Loucy (cell line): ENCODE measurements around the gene GPN1.

ENCODE experiments used
- H2AFZ ChIP-seq: fragments of 200-600 bp; sonication (generic); 2 replicates; pipeline ENCODE4 v1.6.0; 2016; ENCODE audit warnings: antibody characterized with exemption, mild to moderate bottlenecking, low read length, moderate library complexity
- H3F3A ChIP-seq: fragments of 200-600 bp; 2 replicates; pipeline ENCODE4 v1.6.0; 2016; ENCODE audit warnings: antibody characterized with exemption, low read depth, mild to moderate bottlenecking
- H3K27me3 ChIP-seq: fragments of 200-600 bp; sonication (generic); 2 replicates; pipeline ENCODE4 v1.6.1; 2014; ENCODE audit warnings: low read length, mild to moderate bottlenecking; ENCODE audit not compliant: insufficient read depth, poor library complexity, severe bottlenecking
- H3K36me3 ChIP-seq: fragments of 200-600 bp; sonication (generic); 2 replicates; pipeline ENCODE4 v1.6.1; 2016; ENCODE audit warnings: low read length; ENCODE audit not compliant: insufficient read depth
- H3K4me1 ChIP-seq: fragments of 200-600 bp; sonication (generic); 2 replicates; pipeline ENCODE4 v1.5.1; 2014; ENCODE audit warnings: low read length, mild to moderate bottlenecking; ENCODE audit not compliant: insufficient read depth, poor library complexity, severe bottlenecking
- H3K4me2 ChIP-seq: fragments of 200-600 bp; sonication (generic); 2 replicates; pipeline ENCODE4 v1.6.0; 2014; ENCODE audit warnings: antibody characterized with exemption, low read length, low read depth, mild to moderate bottlenecking; ENCODE audit not compliant: poor library complexity, severe bottlenecking
- H3K4me3 ChIP-seq: fragments of 200-600 bp; sonication (generic); 2 replicates; pipeline ENCODE4 v1.5.1; 2014; ENCODE audit warnings: low read length, mild to moderate bottlenecking, mixed read lengths; ENCODE audit not compliant: poor library complexity, severe bottlenecking
- H3K79me2 ChIP-seq: fragments of 200-600 bp; sonication (generic); 2 replicates; pipeline ENCODE4 v1.6.1; 2014; ENCODE audit warnings: low read length; ENCODE audit not compliant: insufficient read depth
- H3K9ac ChIP-seq: fragments of 200-600 bp; sonication (generic); 2 replicates; pipeline ENCODE4 v1.6.0; 2014; ENCODE audit warnings: mild to moderate bottlenecking, low read depth, low read length, moderate library complexity; ENCODE audit not compliant: poor library complexity, severe bottlenecking
- H3K9me2 ChIP-seq: fragments of 200-600 bp; sonication (generic); replicated peaks from 2 replicates; pipeline ENCODE4 v1.6.1; 2016; ENCODE audit warnings: low read depth, low read length, mixed read lengths
- H3K9me3 ChIP-seq: fragments of 200-600 bp; sonication (generic); 2 replicates; pipeline ENCODE4 v1.6.1; 2014; ENCODE audit warnings: mild to moderate bottlenecking, antibody characterized with exemption, low read length, low read depth; ENCODE audit not compliant: insufficient read depth
- H4K20me1 ChIP-seq: fragments of 200-600 bp; sonication (generic); 2 replicates; pipeline ENCODE4 v1.6.0; 2014; ENCODE audit warnings: antibody characterized with exemption, low read length, mild to moderate bottlenecking; ENCODE audit not compliant: insufficient read depth, poor library complexity, severe bottlenecking
- CTCF ChIP-seq: fragments of 200-600 bp; sonication (generic); conservative IDR thresholded peaks from 2 replicates; pipeline ENCODE4 v1.5.1; 2014; ENCODE audit warnings: mild to moderate bottlenecking, antibody characterized with exemption, low read length
- EZH2phosphoT487 ChIP-seq: fragments of 200-600 bp; IDR thresholded peaks from 2 replicates; pipeline ENCODE4 v1.6.1; 2018; ENCODE audit warnings: antibody characterized with exemption, mild to moderate bottlenecking, moderate library complexity, borderline replicate concordance

Gene GPN1

GRCh38 chr2:27587025-27587424 lies 41.8 kb upstream of the GPN1 start:
- Histone ChIP-seq H3K4me2 (peak overlapping the region; percentile 94), H3K9me3 (peaks cover 8% of the 10 kb centered on the region), H3K27me3 (peaks cover 4% of the 10 kb centered on the region), H3K9ac (peak overlapping the region; percentile 97), H4K20me1 (peaks cover 72% of the 10 kb centered on the region), H3K36me3 (no peaks in the 10 kb centered on the region), H3K4me3 (peak overlapping the region; percentile 99), H3K4me1 (peaks cover 60% of the 10 kb centered on the region), H3K79me2 (peaks cover 88% of the 10 kb centered on the region), H3K9me2 (no peaks in the 10 kb centered on the region), H2AFZ (no peak overlapping the region), H3F3A (no peaks in the 10 kb centered on the region)
- TF ChIP-seq CTCF (no peak), EZH2phosphoT487 (no peak)

DNA sequence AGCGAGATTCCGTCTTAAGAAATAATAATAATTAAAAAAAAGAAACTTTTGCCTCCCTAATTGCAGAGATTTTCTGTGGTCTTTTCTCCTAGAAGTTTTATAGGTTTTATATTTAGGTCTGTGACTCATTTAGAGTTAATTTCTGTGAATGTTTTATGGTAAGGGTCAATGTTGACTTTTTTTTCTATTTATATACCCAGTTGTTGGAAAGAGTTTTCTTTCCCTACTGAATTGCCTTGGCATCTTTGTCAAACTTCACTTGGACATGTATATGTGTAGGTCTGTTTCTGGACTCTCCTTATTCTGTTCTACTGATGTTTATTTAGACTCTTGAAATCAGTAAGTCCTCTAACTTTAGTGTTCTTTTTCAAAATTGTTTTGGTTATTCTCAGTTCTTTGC lies 40.5 kb upstream of the GPN1 start:
- Histone ChIP-seq H3K9me2 (no peaks in the 10 kb centered on the region), H2AFZ (no peak overlapping the region), H3K79me2 (peaks cover 98% of the 10 kb centered on the region), H3F3A (no peaks in the 10 kb centered on the region), H3K4me2 (peak overlapping the region; percentile 94), H3K4me1 (peaks cover 52% of the 10 kb centered on the region), H3K27me3 (peaks cover 1% of the 10 kb centered on the region), H3K9ac (no peak overlapping the region), H3K36me3 (0 out of 2 replicates have a peak, but pooled peaks cover 1% of the 10 kb centered on the region), H3K9me3 (peaks cover 8% of the 10 kb centered on the region), H3K4me3 (peak overlapping the region; percentile 42), H4K20me1 (peaks cover 72% of the 10 kb centered on the region)
- TF ChIP-seq EZH2phosphoT487 = no peak
- no peak for TF ChIP-seq CTCF

- Histone ChIP-seq H3K36me3 (0 out of 2 replicates have a peak, but pooled peaks cover 7% of the 10 kb centered on the region), H4K20me1 (peaks cover 48% of the 10 kb centered on the region), H3K27me3 (no peaks in the 10 kb centered on the region), H3K9me2 (no peaks in the 10 kb centered on the region), H3K4me3 (no peak overlapping the region), H3K79me2 (peaks cover 89% of the 10 kb centered on the region), H3K4me1 (peaks cover 19% of the 10 kb centered on the region), H3K4me2 (no peak overlapping the region), H3F3A (no peaks in the 10 kb centered on the region), H3K9ac (no peak overlapping the region), H3K9me3 (peaks cover 12% of the 10 kb centered on the region), H2AFZ (no peak overlapping the region)
- no peak for TF ChIP-seq CTCF
- no peak for TF ChIP-seq EZH2phosphoT487
Observed at GRCh38 chr2:27591745-27592144, 37.1 kb upstream of the GPN1 start.
